IMR-90 (cell line): ENCODE data around the gene BCL2. TPM values are rescaled to one million over a fixed set of nuclear protein-coding genes. Genes with fewer than 3 reads are reported as not detected.

Experiments
- ATAC-seq: fragments of 200-7000 bp; cut with Tn5 transposase; 2 replicates; pipeline ENCODE4 v1.9.1; 2020; ENCODE audit warnings: low read depth, mild to moderate bottlenecking, moderate library complexity
- BruUV-seq: library from RNA; stranded (reverse); fragments of 400-500 nt; replicated peaks from 2 replicates; lab custom pipeline; 2021; lab: Mats Ljungman, UMichigan
- CTCF ChIA-PET: fragments of 300-600 bp; formaldehyde crosslinking; extraction: SDS; loops from one replicate; lab custom pipeline; 2021; ENCODE audit warnings: antibody characterized with exemption; lab: Yijun Ruan, JAX
- POLR2A ChIA-PET: fragments of 300-600 bp; sonication (Branson Sonifier 250); formaldehyde crosslinking; loops from one replicate; lab custom pipeline; 2022; ENCODE audit warnings: antibody characterized with exemption; ENCODE audit not compliant: unreplicated experiment; lab: Charles Lee
- DNase-seq: peaks from one replicate; pipeline ENCODE4 v3.0.0; 2013
- H2AFZ ChIP-seq: replicated peaks from 2 replicates; pipeline ENCODE3; 2013; ENCODE audit warnings: low read length, mild to moderate bottlenecking; ENCODE audit not compliant: poor library complexity
- H2AK5ac ChIP-seq: 2 replicates; pipeline ENCODE4 v1.6.1; 2013; ENCODE audit warnings: low read depth, low read length, inconsistent platforms
- H2AK9ac ChIP-seq: replicated peaks from 2 replicates; pipeline ENCODE3; 2013; ENCODE audit warnings: mild to moderate bottlenecking, low read depth, low read length, moderate library complexity; ENCODE audit not compliant: poor library complexity
- H2BK120ac ChIP-seq: 2 replicates; pipeline ENCODE4 v1.6.1; 2013; ENCODE audit warnings: low read depth, low read length, inconsistent platforms
- H2BK15ac ChIP-seq: 3 replicates; pipeline ENCODE4 v1.6.1; 2013; ENCODE audit warnings: low read depth, low read length, inconsistent platforms
- H2BK20ac ChIP-seq: 2 replicates; pipeline ENCODE4 v1.6.1; 2013; ENCODE audit warnings: low read depth, mild to moderate bottlenecking, inconsistent platforms, low read length, moderate library complexity
- H2BK5ac ChIP-seq: 2 replicates; pipeline ENCODE4 v1.6.1; 2013; ENCODE audit warnings: mild to moderate bottlenecking, low read depth, low read length, inconsistent platforms; ENCODE audit not compliant: poor library complexity, severe bottlenecking
- H3K14ac ChIP-seq: replicated peaks from 2 replicates; pipeline ENCODE4 v1.6.1; 2013; ENCODE audit warnings: low read depth, low read length, inconsistent platforms
- H3K18ac ChIP-seq: 2 replicates; pipeline ENCODE4 v1.6.1; 2013; ENCODE audit warnings: low read depth, low read length, control low read depth
- H3K23ac ChIP-seq: 2 replicates; pipeline ENCODE4 v1.6.1; 2013; ENCODE audit warnings: low read depth, low read length, inconsistent platforms
- H3K27ac ChIP-seq: 2 replicates; pipeline ENCODE4 v1.5.1; 2013; ENCODE audit warnings: mild to moderate bottlenecking, control low read depth, low read length; ENCODE audit not compliant: insufficient read depth
- H3K27me3 ChIP-seq: 2 replicates; pipeline ENCODE4 v1.6.1; 2013; ENCODE audit warnings: low read length; ENCODE audit not compliant: control insufficient read depth, insufficient read depth
- H3K36me3 ChIP-seq: 2 replicates; pipeline ENCODE4 v1.6.1; 2013; ENCODE audit warnings: low read length, mixed read lengths; ENCODE audit not compliant: control insufficient read depth, insufficient read depth
- H3K4ac ChIP-seq: 2 replicates; pipeline ENCODE4 v1.6.1; 2013; ENCODE audit warnings: low read depth, low read length, inconsistent platforms
- H3K4me1 ChIP-seq: 2 replicates; pipeline ENCODE4 v1.6.1; 2013; ENCODE audit warnings: low read length, mixed read lengths; ENCODE audit not compliant: control insufficient read depth, insufficient read depth
- H3K4me2 ChIP-seq: 2 replicates; pipeline ENCODE4 v1.6.1; 2013; ENCODE audit warnings: low read depth, mild to moderate bottlenecking, control low read depth, low read length, moderate library complexity
- H3K4me3 ChIP-seq: 2 replicates; pipeline ENCODE4 v1.5.1; 2013; ENCODE audit warnings: low read depth, mild to moderate bottlenecking, control low read depth, low read length, moderate library complexity; ENCODE audit not compliant: insufficient read depth
- H3K56ac ChIP-seq: 2 replicates; pipeline ENCODE4 v1.6.1; 2013; ENCODE audit warnings: low read length, inconsistent platforms; ENCODE audit not compliant: insufficient read depth; ENCODE audit errors: extremely low read depth
- H3K79me1 ChIP-seq, 2 experiments: 2 replicates each; pipeline ENCODE4 v1.6.1; 2013; ENCODE audit warnings: low read length in 2 of 2, inconsistent platforms in 1 of 2, low read depth in 1 of 2
- H3K9ac ChIP-seq: 2 replicates; pipeline ENCODE4 v1.6.1; 2013; ENCODE audit warnings: low read depth, low read length, control low read depth
- H3K9me1 ChIP-seq: 2 replicates; pipeline ENCODE4 v1.6.1; 2013; ENCODE audit warnings: low read length, inconsistent platforms; ENCODE audit not compliant: insufficient read depth
- H3K9me3 ChIP-seq: 2 replicates; pipeline ENCODE4 v1.6.1; 2013; ENCODE audit warnings: low read length; ENCODE audit not compliant: control insufficient read depth, insufficient read depth
- H4K20me1 ChIP-seq: 2 replicates; pipeline ENCODE4 v1.6.1; 2013; ENCODE audit warnings: low read length, inconsistent platforms; ENCODE audit not compliant: insufficient read depth
- H4K5ac ChIP-seq: 2 replicates; pipeline ENCODE4 v1.6.1; 2013; ENCODE audit warnings: mild to moderate bottlenecking, low read depth, low read length, control low read depth
- H4K8ac ChIP-seq, 2 experiments: 2 replicates each; pipeline ENCODE4 v1.6.1; 2013; ENCODE audit warnings: low read depth in 2 of 2, low read length in 2 of 2, control low read depth in 1 of 2, inconsistent platforms in 1 of 2
- H4K91ac ChIP-seq: 2 replicates; pipeline ENCODE4 v1.6.1; 2013; ENCODE audit warnings: low read depth, low read length, inconsistent platforms; ENCODE audit not compliant: insufficient read depth
- CEBPB ChIP-seq: IDR thresholded peaks from 2 replicates; pipeline ENCODE4 v1.6.1; 2012; ENCODE audit warnings: low read depth, low read length, improper control_type of control experiment
- CTCF ChIP-seq: conservative IDR thresholded peaks from 2 replicates; pipeline ENCODE4 v1.5.1; 2012; ENCODE audit warnings: mild to moderate bottlenecking, low read depth, low read length, improper control_type of control experiment
- WGBS, 2 experiments: methylation state at CpG; one replicate each; pipeline versions ENCODE4 v1.1.5 to v1.1.7; 2013; ENCODE audit warnings: missing lambda C conversion rate in 2 of 2; ENCODE audit not compliant: insufficient read length in 1 of 2; ENCODE audit errors: extremely low coverage in 2 of 2; 5-methylcytosine and 5-hydroxymethylcytosine counted together
- dilution Hi-C: fragments of 300-500 bp; cut with HindIII; formaldehyde crosslinking; loops from one replicate; pipeline ENCODE4 v1.14.3; 2018; ENCODE audit warnings: low sequenced_read_pairs; ENCODE audit not compliant: unreplicated experiment
- in situ Hi-C: fragments of 300-500 bp; cut with MboI; formaldehyde crosslinking; loops from 3 replicates; pipeline ENCODE4 v1.14.3; 2019; ENCODE audit warnings: low sequenced_read_pairs, inconsistent platforms, mixed read lengths
- intact Hi-C: fragments of 100-400 bp; cut with micrococcal nuclease; formaldehyde crosslinking; loops from 2 replicates; pipeline ENCODE4 v1.10.0; 2022
- polyA plus RNA-seq, 3 experiments: library from polyadenylated mRNA; depleted of rRNA; stranded (reverse); fragments of >200 nt; gene quantifications; 2 replicates each; pipeline ENCODE4 v1.2.3, GENCODE V29; 2012; ENCODE audit warnings: low replicate concordance in 1 of 3
- total RNA-seq: library from RNA; depleted of rRNA; stranded (reverse); fragments of >200 nt; gene quantifications from 2 replicates; pipeline ENCODE4 v1.2.3, GENCODE V29; 2012

The BCL2 gene
- total and polyA plus RNA-seq, 2 of the 4 experiments (the other 2 are of a cell fraction) = 0.24 to 0.54 TPM

- ChIA-PET POLR2A (no interaction called here), CTCF (no interaction called here)
- intact Hi-C loops (no loop called here), in situ Hi-C loops (no loop called here), dilution Hi-C loops (no loop called here)
- DNase-seq (no peak), ATAC-seq (no peak)
- Histone ChIP-seq H3K4ac (no peak overlapping the region), H2BK15ac (no peak overlapping the region), H3K9me1 (no peaks in the 10 kb centered on the region), H3K4me1 (no peaks in the 10 kb centered on the region), H2BK120ac (no peak overlapping the region), H3K14ac (no peak overlapping the region), H4K20me1 (no peaks in the 10 kb centered on the region), H4K5ac (no peak overlapping the region), H3K27me3 (peaks cover 6% of the 10 kb centered on the region), H3K4me2 (no peak overlapping the region), H3K27ac (no peak overlapping the region), H3K23ac (no peak overlapping the region), H2BK5ac (no peak overlapping the region), H4K91ac (no peak overlapping the region), H3K9ac (no peak overlapping the region), H4K8ac (no peak overlapping the region), H3K79me1 (no peaks in the 10 kb centered on the region), H3K4me3 (no peak overlapping the region), H3K18ac (no peak overlapping the region), H2BK20ac (no peak overlapping the region), H2AK5ac (no peak overlapping the region), H3K9me3 (no peaks in the 10 kb centered on the region), H2AK9ac (no peak overlapping the region), H2AFZ (no peak overlapping the region), H3K36me3 (no peaks in the 10 kb centered on the region), H3K56ac (no peak overlapping the region)
- TF ChIP-seq CTCF = no peak
- TF ChIP-seq CEBPB = 0 out of 2 replicates have a peak, but pooled peaks have one; percentile 16
- 0% methylated on average over 1 of the region's 8 CpGs; no CpG with 5 or more reads in 1 of the 2 experiments for WGBS, 2 experiments
- BruUV-seq = no TSS peak
Observed at GRCh38 chr18:63083020-63083531, 236.5 kb downstream of the BCL2 start.
